GM23248 (cell line): ENCODE measurements around the gene BTBD16. TPM values are rescaled to one million over a fixed set of nuclear protein-coding genes. Genes with fewer than 3 reads are reported as not detected.

Source experiments
- DNase-seq: peaks from one replicate; pipeline ENCODE4 v3.0.0-alpha.2; 2015
- H2AFZ ChIP-seq: fragments of 200-600 bp; sonication (generic); 2 replicates; pipeline ENCODE4 v1.6.1; 2016; ENCODE audit warnings: antibody characterized with exemption
- H3F3A ChIP-seq: fragments of 200-600 bp; sonication (generic); 2 replicates; pipeline ENCODE4 v1.6.1; 2016; ENCODE audit warnings: mild to moderate bottlenecking, antibody characterized with exemption, mixed run types; ENCODE audit not compliant: insufficient read depth
- H3K27ac ChIP-seq: fragments of 200-600 bp; sonication (generic); 2 replicates; pipeline ENCODE4 v1.5.1; 2016; ENCODE audit warnings: mild to moderate bottlenecking
- H3K27me3 ChIP-seq: fragments of 200-600 bp; sonication (generic); replicated peaks from 2 replicates; pipeline ENCODE4 v1.6.1; 2016; ENCODE audit warnings: mild to moderate bottlenecking; ENCODE audit not compliant: insufficient read depth
- H3K36me3 ChIP-seq: fragments of 200-600 bp; sonication (generic); 2 replicates; pipeline ENCODE4 v1.6.1; 2016; ENCODE audit warnings: low read depth, mild to moderate bottlenecking
- H3K4me1 ChIP-seq: fragments of 200-600 bp; sonication (generic); 2 replicates; pipeline ENCODE4 v1.6.1; 2016; ENCODE audit warnings: mild to moderate bottlenecking; ENCODE audit not compliant: insufficient read depth
- H3K4me2 ChIP-seq: fragments of 200-600 bp; sonication (generic); one replicate; pipeline ENCODE4 v1.6.1; 2016; ENCODE audit warnings: mild to moderate bottlenecking; ENCODE audit not compliant: unreplicated experiment
- H3K4me3 ChIP-seq: fragments of 200-600 bp; sonication (generic); 2 replicates; pipeline ENCODE4 v1.5.1; 2016; ENCODE audit warnings: mild to moderate bottlenecking
- H3K79me2 ChIP-seq: fragments of 200-600 bp; sonication (generic); 2 replicates; pipeline ENCODE4 v1.6.1; 2016; ENCODE audit warnings: mild to moderate bottlenecking; ENCODE audit not compliant: insufficient read depth
- H3K9ac ChIP-seq: fragments of 200-600 bp; sonication (generic); 2 replicates; pipeline ENCODE4 v1.6.1; 2016; ENCODE audit warnings: mild to moderate bottlenecking
- H3K9me2 ChIP-seq: fragments of 200-600 bp; sonication (generic); 2 replicates; pipeline ENCODE4 v1.6.1; 2016; ENCODE audit warnings: mixed run types, mild to moderate bottlenecking, moderate library complexity; ENCODE audit not compliant: insufficient read depth
- H3K9me3 ChIP-seq: fragments of 200-600 bp; sonication (generic); one replicate; pipeline ENCODE4 v1.6.1; 2017; ENCODE audit warnings: low read depth
- H4K20me1 ChIP-seq: fragments of 200-600 bp; sonication (generic); 2 replicates; pipeline ENCODE4 v1.6.0; 2016; ENCODE audit not compliant: insufficient read depth
- EZH2 ChIP-seq: fragments of 200-600 bp; sonication (generic); IDR thresholded peaks from 2 replicates; pipeline ENCODE4 v1.6.1; 2018; ENCODE audit warnings: antibody characterized with exemption, mild to moderate bottlenecking; ENCODE audit not compliant: insufficient read depth, poor library complexity, severe bottlenecking
- EZH2phosphoT487 ChIP-seq: fragments of 200-600 bp; sonication (generic); IDR thresholded peaks from 2 replicates; pipeline ENCODE4 v1.6.1; 2018; ENCODE audit warnings: antibody characterized with exemption, moderate library complexity, mild to moderate bottlenecking, low read depth; ENCODE audit not compliant: insufficient read depth
- WGBS, 2 experiments: methylation state at CpG; one replicate each; pipeline ENCODE4 v1.1.6; 2015 to 2017; ENCODE audit warnings: low lambda C conversion rate in 2 of 2, low coverage in 1 of 2; ENCODE audit errors: missing lambda C conversion rate in 2 of 2; 5-methylcytosine and 5-hydroxymethylcytosine counted together
- in situ Hi-C: fragments of 300-500 bp; cut with MboI; formaldehyde crosslinking; loops from 2 replicates; pipeline ENCODE4 v1.15.0; 2020
- polyA plus RNA-seq: library from polyadenylated mRNA; unstranded; fragments of >200 nt; fragmentation: Nextera tagmentation; extraction: Ambion mirVana; gene quantifications from 2 replicates; pipeline ENCODE4 v1.2.1, GENCODE V29; 2016
- total RNA-seq: library from RNA; depleted of rRNA; stranded (reverse); fragments of >200 nt; shearing (Covaris generic); gene quantifications from 2 replicates; pipeline ENCODE4 v1.2.3, GENCODE V29; 2014

Gene BTBD16
- total and polyA plus RNA-seq, 2 experiments from 2014 or later: not detected

- 74% methylated on average over 25 of the region's 25 CpGs for WGBS, 2 experiments
- Histone ChIP-seq H3K4me1 (no peaks in the 10 kb centered on the region), H3K9ac (no peak overlapping the region), H2AFZ (no peak overlapping the region), H3K4me3 (no peak overlapping the region), H3K9me2 (no peaks in the 10 kb centered on the region), H3K79me2 (no peaks in the 10 kb centered on the region), H3K36me3 (peaks cover 4% of the 10 kb centered on the region; the same call in 1 of the 2 replicates), H3K4me2 (no peak overlapping the region), H3K27ac (no peak overlapping the region), H3K9me3 (no peaks in the 10 kb centered on the region), H4K20me1 (no peaks in the 10 kb centered on the region), H3F3A (peaks cover 6% of the 10 kb centered on the region; the same call in 1 of the 2 replicates), H3K27me3 (no peaks in the 10 kb centered on the region)
- TF ChIP-seq EZH2 (no peak), EZH2phosphoT487 (no peak)
- DNase-seq: peak; percentile 33
- in situ Hi-C loops: no loop called here
Observed at GRCh38 chr10:122258136-122259074, 12.7 kb upstream of the BTBD16 start.

- H4K20me1 ChIP-seq: no peaks in the 10 kb centered on the region
- DNase-seq: no peak
- no peaks in the 10 kb centered on the region for H3K27me3 ChIP-seq
- peaks cover 4% of the 10 kb centered on the region; the same call in 1 of the 2 replicates for H3K36me3 ChIP-seq
- peaks cover 8% of the 10 kb centered on the region; the same call in 1 of the 2 replicates for H3F3A ChIP-seq
- H3K9me3 ChIP-seq: no peaks in the 10 kb centered on the region
- no peak overlapping the region for H3K4me3 ChIP-seq
- H2AFZ ChIP-seq: no peak overlapping the region
- 87 to 95% methylated on average over 4 of the region's 4 CpGs for WGBS, 2 experiments
- H3K4me1 ChIP-seq: peaks cover 6% of the 10 kb centered on the region
- in situ Hi-C loops: no loop called here
- H3K9me2 ChIP-seq: no peaks in the 10 kb centered on the region
- no peaks in the 10 kb centered on the region for H3K79me2 ChIP-seq
- H3K27ac ChIP-seq: no peak overlapping the region
- TF ChIP-seq EZH2phosphoT487 (no peak), EZH2 (no peak)
- H3K4me2 ChIP-seq: no peak overlapping the region
- H3K9ac ChIP-seq: no peak overlapping the region
Observed at GRCh38 chr10:122259075-122259466, 12.0 kb upstream of the BTBD16 start.

DNA sequence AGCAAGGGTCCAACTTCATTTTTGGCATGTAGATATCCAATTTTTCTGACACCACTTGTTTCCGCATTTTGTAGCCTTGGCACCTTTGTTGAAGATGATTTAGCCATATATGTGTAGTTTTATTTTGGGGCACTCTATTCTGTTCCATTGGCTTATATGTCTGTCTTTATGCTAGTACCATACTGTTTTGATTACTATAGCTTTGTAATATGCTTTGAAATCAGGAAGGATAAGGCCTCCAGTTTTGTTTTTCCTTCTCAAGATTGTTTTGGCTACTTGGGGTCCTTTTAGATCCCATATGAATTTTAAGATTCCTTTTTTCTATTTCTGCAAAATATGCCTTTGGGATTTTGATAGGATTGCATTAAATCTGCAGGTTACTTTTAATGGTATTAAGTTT is 9.5 kb upstream of the BTBD16 start:
- no peak overlapping the region for H3K27ac ChIP-seq
- TF ChIP-seq EZH2phosphoT487 (no peak), EZH2 (no peak)
- H3K79me2 ChIP-seq: no peaks in the 10 kb centered on the region
- H3K4me3 ChIP-seq: no peak overlapping the region
- DNase-seq: no peak
- H3K27me3 ChIP-seq: no peaks in the 10 kb centered on the region
- no peak overlapping the region for H3K4me2 ChIP-seq
- peaks cover 4% of the 10 kb centered on the region; the same call in 1 of the 2 replicates for H3K36me3 ChIP-seq
- no peaks in the 10 kb centered on the region for H3K9me2 ChIP-seq
- peaks cover 16% of the 10 kb centered on the region; the same call in 1 of the 2 replicates for H3F3A ChIP-seq
- in situ Hi-C loops: no loop called here
- H4K20me1 ChIP-seq: no peaks in the 10 kb centered on the region
- 53 to 79% methylated on average over 1 of the region's 1 CpG for WGBS, 2 experiments
- no peak overlapping the region for H2AFZ ChIP-seq
- no peak overlapping the region for H3K9ac ChIP-seq
- no peaks in the 10 kb centered on the region for H3K9me3 ChIP-seq
- peaks cover 14% of the 10 kb centered on the region for H3K4me1 ChIP-seq

DNA sequence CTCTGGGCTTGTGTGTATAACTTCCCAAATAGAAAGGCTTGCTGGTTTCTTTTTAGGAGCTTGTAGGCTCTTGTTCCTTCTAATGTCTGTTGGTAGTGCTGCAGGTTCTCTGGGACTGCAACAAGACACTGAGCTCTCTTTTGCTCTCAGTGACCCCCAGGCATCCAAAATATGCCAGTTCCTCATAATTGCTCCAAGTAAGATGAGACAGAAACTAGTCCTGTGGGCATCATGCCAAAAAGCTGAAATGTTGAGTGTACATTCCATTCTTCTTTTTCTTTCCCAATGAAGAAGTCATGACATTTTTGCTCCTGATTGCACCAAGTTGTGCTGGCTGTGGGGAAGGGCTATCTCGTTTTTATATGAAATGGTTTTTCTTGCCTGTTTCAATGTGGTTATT is 7.1 kb upstream of the BTBD16 start:
- Histone ChIP-seq H3K4me1 (peaks cover 14% of the 10 kb centered on the region), H4K20me1 (no peaks in the 10 kb centered on the region), H3F3A (peaks cover 16% of the 10 kb centered on the region; the same call in 1 of the 2 replicates), H3K27me3 (no peaks in the 10 kb centered on the region), H3K9me3 (no peaks in the 10 kb centered on the region), H3K27ac (peak overlapping the region; percentile 69), H3K36me3 (peaks cover 4% of the 10 kb centered on the region; the same call in 1 of the 2 replicates), H3K9me2 (no peaks in the 10 kb centered on the region), H3K9ac (peak overlapping the region; percentile 24; the same call in 1 of the 2 replicates), H2AFZ (0 out of 2 replicates have a peak overlapping the region, but pooled peaks have one; percentile 41), H3K4me3 (no peak overlapping the region), H3K4me2 (peak overlapping the region; percentile 62), H3K79me2 (no peaks in the 10 kb centered on the region)
- peak; percentile 85 for DNase-seq
- WGBS, 2 experiments: 32 to 45% methylated on average over 1 of the region's 1 CpG
- in situ Hi-C loops: no loop called here
- TF ChIP-seq EZH2phosphoT487 (no peak), EZH2 (no peak)
